GM19023 (cell line): ENCODE data around the gene HSD17B14.
"Not testable (repeated sequence)": the region's sequence is repeated elsewhere in the genome, so short reads cannot be mapped to it uniquely, and the experiment has no call there.

Experiments used
- ATAC-seq: cut with Tn5 transposase; IDR thresholded peaks from one replicate; pipeline ENCODE4 v1.9.1; 2021; ENCODE audit warnings: mild to moderate bottlenecking, moderate library complexity; ENCODE audit not compliant: unreplicated experiment

The HSD17B14 gene

DNA sequence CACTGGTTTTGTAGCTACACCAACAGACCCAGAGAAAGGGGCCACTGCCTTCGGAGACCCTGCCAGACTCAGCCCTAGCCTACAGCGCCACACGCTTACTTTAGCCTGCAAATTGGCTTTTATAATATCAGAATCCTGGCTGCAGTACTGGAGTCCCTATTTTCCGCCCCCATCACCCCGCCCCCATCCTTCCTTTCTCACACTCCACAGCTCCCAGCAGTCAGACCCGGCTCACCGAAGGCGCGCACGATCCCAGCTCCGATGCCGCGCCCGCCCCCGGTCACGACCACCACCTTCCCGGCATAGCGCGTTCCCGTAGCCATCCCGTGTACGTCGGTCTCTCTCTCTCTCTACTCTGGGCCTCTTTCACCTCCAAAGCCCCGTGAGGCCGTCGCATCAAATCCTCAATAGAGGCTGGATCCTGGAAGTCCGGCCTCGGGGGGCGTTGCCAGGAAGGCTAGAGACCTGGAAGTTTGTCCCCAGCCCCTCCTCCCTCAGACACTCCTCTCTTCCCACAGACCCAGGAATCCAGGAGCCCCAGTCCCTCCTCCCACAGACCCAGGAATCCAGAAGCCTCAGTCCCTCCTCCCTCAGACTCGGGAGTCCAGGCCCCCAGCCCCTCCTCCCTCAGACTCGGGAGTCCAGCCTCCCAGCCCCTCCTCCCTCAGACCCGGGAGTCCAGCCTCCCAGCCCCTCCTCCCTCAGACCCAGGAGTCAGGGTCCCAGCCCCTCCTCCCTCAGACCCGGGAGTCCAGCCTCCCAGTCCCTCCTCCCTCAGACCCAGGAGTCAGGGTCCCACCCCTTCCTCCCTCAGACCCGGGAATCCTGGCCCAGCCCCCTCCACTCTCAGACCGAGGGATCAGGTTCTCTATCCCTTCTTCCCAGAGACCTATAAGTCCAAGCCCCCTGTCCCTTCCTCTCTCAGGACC lies at the start of gene HSD17B14:
Gene HSD17B14, minus strand, starts transcription at position 403 of the 929 bp plus-strand sequence. Its CDS starts 80 bp downstream, at position 323.
- ATAC-seq = no peak

- no peak for ATAC-seq
These were observed 47.4 kb upstream of the HSD17B14 start for GRCh38 chr19:48883726-48884125.

- no peak for ATAC-seq
These were observed 45.7 kb upstream of the HSD17B14 start for GRCh38 chr19:48881741-48882657.

- ATAC-seq = not testable (repeated sequence)
These were observed 43.4 kb upstream of the HSD17B14 start for GRCh38 chr19:48879696-48880095.

- no peak for ATAC-seq
These were observed 42.8 kb upstream of the HSD17B14 start for GRCh38 chr19:48879025-48879637.

DNA sequence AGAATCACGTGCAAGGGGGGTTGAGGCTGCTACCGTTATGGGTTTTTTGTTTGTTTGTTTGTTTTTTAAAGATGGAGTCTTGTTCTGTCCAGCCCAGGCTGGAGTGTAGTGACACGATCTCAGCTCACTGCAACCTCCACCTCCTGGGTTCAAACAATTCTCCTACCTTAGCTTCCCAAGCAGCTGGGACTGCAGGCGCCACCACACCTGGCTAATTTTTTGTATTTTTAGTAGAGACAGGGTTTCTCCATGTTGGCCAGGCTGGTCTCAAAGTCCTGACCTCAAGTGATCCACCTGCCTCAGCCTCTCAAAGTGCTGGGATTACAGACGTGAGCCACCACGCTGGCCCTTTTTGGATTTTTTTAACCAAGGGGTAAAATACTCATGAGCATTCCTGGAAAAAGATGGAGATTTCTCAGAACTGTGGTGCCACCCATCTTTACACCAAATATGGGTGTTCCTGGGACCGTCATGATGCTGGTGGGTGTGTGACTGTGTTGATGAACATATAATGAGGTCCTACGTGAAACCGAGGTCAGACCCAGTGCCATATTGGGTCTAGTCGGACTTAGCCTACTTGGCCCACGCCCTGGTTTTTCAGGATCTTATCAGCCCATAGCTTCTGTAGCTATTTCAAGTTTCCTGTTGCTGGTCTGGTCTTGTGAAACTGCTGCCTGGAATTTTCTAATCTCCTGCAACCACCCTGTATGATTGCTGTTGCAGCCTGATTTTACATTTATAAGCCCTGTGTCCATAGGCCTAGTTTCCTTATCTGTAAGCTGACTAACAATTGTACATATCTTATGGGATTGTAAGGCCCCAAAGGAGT lies 42.1 kb upstream of the HSD17B14 start:
- no peak for ATAC-seq

DNA sequence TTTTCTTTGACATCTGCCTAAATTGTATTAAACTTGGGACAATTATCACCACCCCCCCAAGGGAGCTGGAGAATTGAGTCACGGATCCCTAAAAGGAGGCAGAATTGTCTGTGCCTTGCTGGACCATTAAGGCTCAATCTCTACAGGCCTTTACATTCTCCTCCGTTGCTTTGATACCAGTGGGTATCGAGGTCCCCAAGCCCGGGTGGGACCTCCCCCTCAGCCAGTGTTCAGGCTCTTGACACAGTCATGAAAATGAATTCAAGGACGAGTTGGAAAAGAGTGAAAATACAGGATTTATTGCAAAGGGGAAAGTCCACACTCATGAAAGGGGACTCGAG lies 41.5 kb upstream of the HSD17B14 start:
- no peak for ATAC-seq

DNA sequence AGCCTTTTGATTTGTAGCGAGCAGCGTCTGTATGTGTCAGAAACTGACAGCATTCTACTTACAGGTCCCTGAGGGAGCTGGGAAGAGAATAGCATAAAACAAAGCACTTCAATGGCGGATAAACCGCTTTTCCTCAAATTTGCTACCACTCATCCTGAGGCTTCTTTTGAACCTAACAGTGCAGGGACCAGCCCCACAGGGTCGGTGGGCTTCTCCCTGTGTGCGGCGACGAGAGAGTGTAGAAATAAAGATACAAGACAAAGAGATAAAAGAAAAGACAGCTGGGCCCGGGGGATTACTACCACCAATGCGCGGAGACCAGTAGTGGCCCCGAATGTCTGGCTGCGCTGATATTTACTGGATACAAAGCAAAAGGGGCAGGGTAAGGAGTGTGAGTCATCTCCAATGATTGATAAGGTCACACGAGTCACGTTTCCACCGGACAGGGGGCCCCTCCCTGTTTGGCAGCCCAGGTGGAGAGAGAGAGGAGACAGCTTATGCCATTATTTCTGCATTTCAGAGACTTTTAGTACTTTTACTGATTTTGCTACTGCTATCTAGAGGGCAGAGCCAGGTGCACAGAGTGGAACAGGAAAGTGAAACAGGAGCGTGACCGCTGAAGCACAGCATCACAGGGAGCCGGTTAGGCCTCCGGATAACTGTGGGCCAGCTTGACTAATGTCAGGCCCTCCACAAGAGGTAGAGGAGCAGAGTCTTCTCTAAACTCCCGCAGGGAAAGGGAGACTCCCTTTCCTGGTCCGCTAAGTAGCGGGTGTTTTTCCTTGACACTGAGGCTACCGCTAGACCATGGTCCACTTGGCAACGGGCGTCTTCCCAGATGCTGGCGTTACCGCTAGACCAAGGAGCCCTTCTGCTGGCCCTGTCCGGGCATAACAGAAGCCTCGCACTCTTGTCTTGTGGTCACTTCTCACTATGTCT lies 40.0 kb upstream of the HSD17B14 start:
- ATAC-seq = not testable (repeated sequence)

DNA sequence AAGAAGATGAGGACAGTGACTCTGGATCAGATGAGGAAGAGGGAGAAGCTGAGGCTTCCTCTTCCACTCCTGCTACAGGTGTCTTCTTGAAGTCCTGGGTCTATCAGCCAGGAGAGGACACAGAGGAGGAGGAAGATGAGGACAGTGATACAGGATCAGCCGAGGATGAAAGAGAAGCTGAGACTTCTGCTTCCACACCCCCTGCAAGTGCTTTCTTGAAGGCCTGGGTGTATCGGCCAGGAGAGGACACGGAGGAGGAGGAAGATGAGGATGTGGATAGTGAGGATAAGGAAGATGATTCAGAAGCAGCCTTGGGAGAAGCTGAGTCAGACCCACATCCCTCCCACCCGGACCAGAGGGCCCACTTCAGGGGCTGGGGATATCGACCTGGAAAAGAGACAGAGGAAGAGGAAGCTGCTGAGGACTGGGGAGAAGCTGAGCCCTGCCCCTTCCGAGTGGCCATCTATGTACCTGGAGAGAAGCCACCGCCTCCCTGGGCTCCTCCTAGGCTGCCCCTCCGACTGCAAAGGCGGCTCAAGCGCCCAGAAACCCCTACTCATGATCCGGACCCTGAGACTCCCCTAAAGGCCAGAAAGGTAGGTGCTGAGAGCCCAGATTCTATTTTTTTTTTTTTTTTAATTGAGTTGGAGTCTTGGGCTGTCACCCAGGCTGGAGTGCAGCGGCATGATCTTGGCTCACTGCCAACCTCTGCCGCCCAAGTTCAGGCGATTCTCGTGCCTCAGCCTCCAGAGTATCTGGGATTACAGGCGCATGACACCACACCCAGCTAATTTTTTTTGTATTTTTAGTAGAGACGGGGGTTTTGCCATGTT lies 38.2 kb upstream of the HSD17B14 start:
- no peak for ATAC-seq

DNA sequence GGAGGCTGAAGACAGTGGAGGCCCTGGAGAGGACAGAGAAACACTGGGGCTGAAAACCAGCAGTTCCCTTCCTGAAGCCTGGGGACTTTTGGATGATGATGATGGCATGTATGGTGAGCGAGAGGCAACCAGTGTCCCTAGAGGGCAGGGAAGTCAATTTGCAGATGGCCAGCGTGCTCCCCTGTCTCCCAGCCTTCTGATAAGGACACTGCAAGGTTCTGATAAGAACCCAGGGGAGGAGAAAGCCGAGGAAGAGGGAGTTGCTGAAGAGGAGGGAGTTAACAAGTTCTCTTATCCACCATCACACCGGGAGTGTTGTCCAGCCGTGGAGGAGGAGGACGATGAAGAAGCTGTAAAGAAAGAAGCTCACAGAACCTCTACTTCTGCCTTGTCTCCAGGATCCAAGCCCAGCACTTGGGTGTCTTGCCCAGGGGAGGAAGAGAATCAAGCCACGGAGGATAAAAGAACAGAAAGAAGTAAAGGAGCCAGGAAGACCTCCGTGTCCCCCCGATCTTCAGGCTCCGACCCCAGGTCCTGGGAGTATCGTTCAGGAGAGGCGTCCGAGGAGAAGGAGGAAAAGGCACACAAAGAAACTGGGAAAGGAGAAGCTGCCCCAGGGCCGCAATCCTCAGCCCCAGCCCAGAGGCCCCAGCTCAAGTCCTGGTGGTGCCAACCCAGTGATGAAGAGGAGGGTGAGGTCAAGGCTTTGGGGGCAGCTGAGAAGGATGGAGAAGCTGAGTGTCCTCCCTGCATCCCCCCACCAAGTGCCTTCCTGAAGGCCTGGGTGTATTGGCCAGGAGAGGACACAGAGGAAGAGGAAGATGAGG lies 37.4 kb upstream of the HSD17B14 start:
- ATAC-seq = no peak

DNA sequence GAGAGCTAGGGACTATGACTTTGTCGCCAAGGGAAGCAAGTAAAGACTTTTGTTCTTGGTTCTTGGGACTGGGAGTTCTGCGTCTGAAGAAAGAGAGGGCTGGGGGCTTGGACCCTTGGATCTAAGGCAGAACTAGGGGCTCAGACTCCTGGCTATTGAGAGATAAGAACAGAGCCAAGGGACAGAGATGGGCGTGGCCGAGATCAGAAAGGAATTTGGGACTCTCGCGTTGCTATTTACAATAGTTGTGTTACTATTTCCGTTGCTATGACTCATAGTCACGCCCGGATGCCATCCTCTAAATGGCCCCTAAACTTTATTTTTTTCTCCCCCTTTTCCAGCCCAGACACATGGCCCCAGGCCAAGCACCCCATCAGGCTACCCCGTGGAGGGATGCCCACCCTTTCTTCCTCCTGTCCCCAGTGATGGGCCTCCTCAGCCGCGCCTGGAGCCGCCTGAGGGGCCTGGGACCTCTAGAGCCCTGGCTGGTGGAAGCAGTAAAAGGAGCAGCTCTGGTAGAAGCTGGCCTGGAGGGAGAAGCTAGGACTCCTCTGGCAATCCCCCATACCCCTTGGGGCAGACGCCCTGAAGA lies 36.7 kb upstream of the HSD17B14 start:
- no peak for ATAC-seq

DNA sequence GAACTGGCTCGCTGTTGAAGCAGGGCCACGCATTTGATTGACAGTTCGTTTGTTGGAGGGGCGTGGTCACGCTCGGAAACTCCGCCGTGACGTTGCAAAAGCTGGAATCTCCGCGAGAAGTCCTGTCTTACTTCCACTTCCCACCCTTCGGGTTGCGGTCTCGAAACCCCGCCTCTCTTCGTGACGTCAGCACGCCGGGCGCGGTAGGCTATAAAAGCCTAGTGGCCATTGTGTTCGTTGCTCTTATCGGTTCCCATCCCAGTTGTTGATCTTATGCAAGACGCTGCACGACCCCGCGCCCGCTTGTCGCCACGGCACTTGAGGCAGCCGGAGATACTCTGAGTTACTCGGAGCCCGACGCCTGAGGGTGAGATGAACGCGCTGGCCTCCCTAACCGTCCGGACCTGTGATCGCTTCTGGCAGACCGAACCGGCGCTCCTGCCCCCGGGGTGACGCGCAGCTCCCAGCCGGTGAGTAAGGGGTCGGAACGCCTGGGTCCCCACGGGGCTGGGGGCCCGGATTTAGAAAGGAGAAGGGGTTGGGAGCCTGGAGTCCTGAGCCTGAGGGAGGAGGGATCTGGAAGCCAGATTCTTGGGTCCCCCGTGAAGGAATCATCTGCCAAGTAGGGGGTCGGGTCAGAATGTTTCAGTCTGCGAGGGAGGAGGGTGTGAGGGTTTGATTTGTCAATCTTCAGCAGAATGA lies 36.0 kb upstream of the HSD17B14 start, which contains the start of gene PPP1R15A:
Gene PPP1R15A, plus strand, starts transcription at position 240 of the 702 bp plus-strand sequence. CDS start 813 bp downstream, outside the sequence.
- peak; percentile 43 for ATAC-seq

- not testable (repeated sequence) for ATAC-seq
These were observed 35.3 kb upstream of the HSD17B14 start for GRCh38 chr19:48871471-48872181.

GRCh38 chr19:48870048-48870447 lies 33.8 kb upstream of the HSD17B14 start:
- ATAC-seq = no peak

- no peak for ATAC-seq
These were observed 32.0 kb upstream of the HSD17B14 start, which contains the start of gene PLEKHA4 for GRCh38 chr19:48868114-48868886. PLEKHA4 (minus strand) TSS chr19:48868617; CDS start chr19:48867620, 997 bp downstream.
